Measurements from ENCODE around the gene RABL3.

Gene RABL3

GRCh38 chr3:120637851-120638559 is 104.3 kb downstream of the RABL3 start:
- H3K36me3 ChIP-seq (ENCODE audit: control insufficient read depth in 1 of 2, insufficient read depth in 2 of 2, low read length in 2 of 2), result peaks cover 0 to 7% of the 10 kb centered on the region in 2 donors
- no peaks in the 10 kb centered on the region for H3K9me3 ChIP-seq (ENCODE audit: control insufficient read depth in 1 of 2, low read length in 2 of 2)
- H3K27ac ChIP-seq (ENCODE audit: low read depth, low read length), result no peak overlapping the region
- H3K27me3 ChIP-seq (ENCODE audit: control insufficient read depth in 1 of 2, insufficient read depth in 2 of 2, low read length in 2 of 2), result no peaks in the 10 kb centered on the region
- H3K4me1 ChIP-seq (ENCODE audit: control insufficient read depth in 1 of 2, insufficient read depth in 2 of 2, low read length in 2 of 2), result peaks cover 4 to 19% of the 10 kb centered on the region in 2 donors
- H3K9ac ChIP-seq (ENCODE audit: low read depth in 1 of 2, low read length in 2 of 2), result no peak overlapping the region
- no peak overlapping the region for H3K4me3 ChIP-seq (ENCODE audit: low read depth in 1 of 2, low read length in 2 of 2)

- H3K4me3 ChIP-seq (ENCODE audit: low read depth in 1 of 2, low read length in 2 of 2), result no peak overlapping the region
- H3K27me3 ChIP-seq (ENCODE audit: control insufficient read depth in 1 of 2, insufficient read depth in 2 of 2, low read length in 2 of 2), result no peaks in the 10 kb centered on the region
- no peak overlapping the region for H3K27ac ChIP-seq (ENCODE audit: low read depth, low read length)
- no peaks in the 10 kb centered on the region for H3K9me3 ChIP-seq (ENCODE audit: control insufficient read depth in 1 of 2, low read length in 2 of 2)
- peaks cover 4 to 19% of the 10 kb centered on the region in 2 donors for H3K4me1 ChIP-seq (ENCODE audit: control insufficient read depth in 1 of 2, insufficient read depth in 2 of 2, low read length in 2 of 2)
- H3K9ac ChIP-seq (ENCODE audit: low read depth in 1 of 2, low read length in 2 of 2), result no peak overlapping the region
- H3K36me3 ChIP-seq (ENCODE audit: control insufficient read depth in 1 of 2, insufficient read depth in 2 of 2, low read length in 2 of 2), result peaks cover 0 to 5% of the 10 kb centered on the region in 2 donors
These were observed 105.4 kb downstream of the RABL3 start for GRCh38 chr3:120636795-120637401.
